HG02970 (cell line): ENCODE measurements around the gene GKAP1.
"Not testable (repeated sequence)": the region's sequence is repeated elsewhere in the genome, so short reads cannot be mapped to it uniquely, and the experiment has no call there.

ENCODE experiments used
- ATAC-seq: cut with Tn5 transposase; IDR thresholded peaks from one replicate; pipeline ENCODE4 v1.9.1; 2021; ENCODE audit warnings: mild to moderate bottlenecking, moderate library complexity, moderate number of reproducible peaks; ENCODE audit not compliant: unreplicated experiment, low FRiP score

The GKAP1 gene

DNA sequence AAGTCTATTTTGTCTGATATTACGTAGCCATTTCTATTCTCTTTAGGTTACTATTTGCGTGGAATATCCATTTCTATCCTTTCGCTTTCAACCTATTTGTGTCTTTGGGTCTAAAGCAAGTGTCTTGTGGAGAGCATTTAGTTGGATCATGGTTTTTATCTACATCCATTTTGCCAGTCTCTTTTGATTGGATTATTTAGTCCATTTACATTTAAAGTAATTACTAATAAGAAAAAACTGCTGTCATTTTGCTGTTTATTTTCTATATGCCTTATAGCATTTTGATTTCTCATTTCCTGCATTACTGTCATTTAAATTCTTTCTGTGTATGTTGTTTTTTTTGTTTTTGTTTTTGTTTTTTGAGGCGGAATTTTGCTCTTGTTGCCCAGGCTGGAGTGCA, 83.8 kb downstream of the GKAP1 start:
- ATAC-seq = no peak

DNA sequence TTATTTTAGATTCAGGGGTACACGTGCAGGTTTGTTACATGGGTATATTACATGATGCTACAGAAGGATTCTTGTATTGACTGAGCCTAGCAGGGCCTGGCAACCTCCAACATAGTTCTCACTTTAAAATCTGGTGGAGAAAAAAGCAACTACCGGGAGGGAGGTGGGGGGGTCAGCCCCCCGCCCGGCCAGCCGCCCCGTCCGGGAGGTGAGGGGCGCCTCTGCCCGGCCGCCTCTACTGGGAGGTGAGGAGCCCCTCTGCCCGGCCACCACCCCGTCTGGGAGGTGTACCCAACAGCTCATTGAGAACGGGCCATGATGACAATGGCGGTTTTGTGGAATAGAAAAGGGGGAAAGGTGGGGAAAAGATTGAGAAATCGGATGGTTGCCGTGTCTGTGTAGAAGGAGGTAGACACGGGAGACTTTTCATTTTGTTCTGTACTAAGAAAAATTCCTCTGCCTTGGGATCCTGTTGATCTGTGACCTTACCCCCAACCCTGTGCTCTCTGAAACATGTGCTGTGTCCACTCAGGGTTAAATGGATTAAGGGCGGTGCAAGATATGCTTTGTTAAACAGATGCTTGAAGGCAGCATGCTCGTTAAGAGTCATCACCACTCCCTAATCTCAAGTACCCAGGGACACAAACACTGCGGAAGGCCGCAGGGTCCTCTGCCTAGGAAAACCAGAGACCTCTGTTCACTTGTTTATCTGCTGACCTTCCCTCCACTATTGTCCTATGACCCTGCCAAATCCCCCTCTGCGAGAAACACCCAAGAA, 88.8 kb downstream of the GKAP1 start:
- not testable (repeated sequence) for ATAC-seq

DNA sequence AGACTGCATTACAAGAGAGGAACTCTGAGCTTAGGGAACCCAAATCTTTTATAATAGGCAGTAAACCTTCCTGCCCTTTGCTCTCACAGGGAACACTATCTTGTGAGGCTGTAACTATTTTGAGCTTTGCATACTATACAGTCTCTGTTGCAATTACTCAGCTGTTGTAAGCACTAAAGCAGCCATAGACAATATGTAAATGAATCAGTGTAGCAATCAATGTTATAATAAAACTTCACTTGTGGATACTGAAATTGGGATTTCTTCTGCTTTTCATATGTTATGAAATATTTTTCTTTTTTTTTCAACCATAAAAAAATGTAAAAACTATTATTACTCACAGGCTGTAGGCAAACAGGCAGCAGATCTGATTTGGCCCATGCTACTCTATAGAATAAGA, 93.1 kb downstream of the GKAP1 start:
- ATAC-seq = no peak

DNA sequence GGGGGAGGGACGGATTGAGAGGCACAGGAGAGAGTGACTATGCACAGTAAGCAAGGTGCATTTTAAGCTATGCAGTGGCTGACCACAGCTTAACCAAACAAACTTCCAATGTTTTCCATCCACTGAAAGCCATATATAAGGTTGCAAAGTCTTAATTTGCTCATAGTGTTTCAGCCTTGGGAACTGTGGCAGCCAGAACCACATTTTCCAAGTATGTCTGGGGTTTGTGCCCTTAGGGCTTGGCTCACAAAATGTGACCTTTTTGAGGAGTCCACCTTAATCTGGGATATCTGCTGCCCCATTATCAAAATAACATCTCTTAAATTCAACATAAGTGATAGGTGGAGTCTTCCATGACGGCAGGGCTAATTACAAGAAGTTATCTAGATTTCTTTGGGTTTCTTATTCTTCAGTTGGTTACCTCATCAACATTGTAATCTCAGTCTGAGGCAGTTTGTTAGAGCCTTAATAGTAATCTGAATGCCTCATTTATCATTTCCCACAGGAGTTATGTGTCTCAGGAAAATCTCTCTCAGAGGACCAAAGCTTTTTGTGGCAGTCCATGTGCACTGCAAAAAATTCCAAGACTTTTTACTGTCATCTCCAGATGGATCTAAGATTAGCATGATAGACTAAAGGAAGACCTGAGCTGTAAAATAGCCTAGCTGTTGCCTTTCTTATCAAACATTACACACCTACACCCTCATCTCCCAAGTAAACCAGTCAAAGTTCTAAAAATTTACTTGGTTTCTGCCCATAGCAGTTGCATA, 94.7 kb downstream of the GKAP1 start:
- no peak for ATAC-seq

DNA sequence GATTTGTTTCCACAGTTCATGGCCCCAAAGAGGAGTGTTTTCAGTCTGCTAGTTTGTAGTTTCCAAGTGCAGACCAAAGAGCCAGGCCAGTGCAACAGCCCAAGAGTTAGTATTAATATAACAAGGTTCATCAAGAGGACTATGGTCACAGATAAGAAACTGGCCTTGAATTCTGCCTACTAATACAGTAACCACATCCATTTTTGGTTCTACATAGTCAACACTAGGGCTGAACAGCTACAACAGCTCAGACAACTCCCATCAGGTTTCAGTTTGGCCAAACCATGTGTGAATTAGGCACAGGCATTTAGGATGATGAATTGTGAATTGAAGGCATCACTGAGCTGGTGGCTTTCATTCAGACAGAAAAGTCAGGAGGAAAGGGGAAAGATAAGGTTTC, 96.1 kb downstream of the GKAP1 start:
- no peak for ATAC-seq

DNA sequence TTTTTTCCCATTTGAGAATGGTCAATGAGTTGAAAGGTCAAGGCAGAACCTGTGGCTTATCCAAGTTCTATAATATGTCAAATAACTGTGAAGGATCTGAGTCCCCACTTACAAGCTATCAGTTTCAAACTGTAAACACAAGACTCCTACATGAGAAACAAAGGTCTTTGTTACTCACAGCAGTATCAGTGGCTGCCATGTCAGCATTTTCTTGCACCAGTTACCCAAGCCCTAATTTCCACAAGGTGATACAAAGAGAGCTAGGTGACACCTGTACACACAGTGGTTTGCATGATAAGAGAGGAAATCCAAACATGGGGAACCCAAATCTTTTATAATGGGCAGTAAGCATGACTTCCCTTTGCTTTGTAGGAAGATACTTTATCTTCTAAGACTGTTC, 101.8 kb downstream of the GKAP1 start:
- no peak for ATAC-seq

DNA sequence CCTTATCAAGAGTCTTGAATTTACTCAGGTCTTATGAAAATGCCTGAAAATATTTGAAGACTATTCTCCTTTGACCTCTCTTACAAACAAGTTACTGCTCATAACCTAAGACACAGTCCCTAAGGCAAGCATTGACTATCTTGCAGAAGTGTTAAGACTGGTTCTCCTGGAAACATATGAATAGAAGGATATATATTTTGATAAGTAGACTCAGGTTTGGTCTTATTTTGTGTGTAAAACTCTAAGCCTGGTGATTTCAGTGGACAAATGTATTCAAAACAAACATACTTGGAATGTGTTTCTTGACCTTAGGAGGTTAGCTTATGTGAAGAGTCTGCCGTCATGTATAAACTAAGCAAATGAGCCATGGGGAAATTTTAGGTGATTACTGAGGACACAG, 102.3 kb downstream of the GKAP1 start:
- ATAC-seq = no peak

DNA sequence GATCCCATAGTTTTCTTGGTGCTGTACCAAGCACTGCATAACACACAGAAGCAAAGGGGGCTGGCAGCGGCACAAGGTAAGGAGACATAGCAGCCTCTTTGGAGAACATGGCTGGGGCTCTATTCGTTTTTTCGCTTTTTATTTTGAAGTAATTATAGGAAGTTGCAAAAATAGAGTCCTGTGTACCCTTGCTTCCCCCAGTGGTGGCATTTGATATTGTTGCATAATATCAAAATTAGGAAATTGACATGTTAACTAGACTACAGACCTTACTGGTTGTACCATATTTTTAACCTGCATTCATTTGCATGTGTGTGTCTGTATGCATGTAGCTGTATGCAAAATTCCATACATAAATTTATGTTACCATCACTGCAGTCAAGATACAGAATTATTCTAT, 103.2 kb downstream of the GKAP1 start:
- no peak for ATAC-seq

DNA sequence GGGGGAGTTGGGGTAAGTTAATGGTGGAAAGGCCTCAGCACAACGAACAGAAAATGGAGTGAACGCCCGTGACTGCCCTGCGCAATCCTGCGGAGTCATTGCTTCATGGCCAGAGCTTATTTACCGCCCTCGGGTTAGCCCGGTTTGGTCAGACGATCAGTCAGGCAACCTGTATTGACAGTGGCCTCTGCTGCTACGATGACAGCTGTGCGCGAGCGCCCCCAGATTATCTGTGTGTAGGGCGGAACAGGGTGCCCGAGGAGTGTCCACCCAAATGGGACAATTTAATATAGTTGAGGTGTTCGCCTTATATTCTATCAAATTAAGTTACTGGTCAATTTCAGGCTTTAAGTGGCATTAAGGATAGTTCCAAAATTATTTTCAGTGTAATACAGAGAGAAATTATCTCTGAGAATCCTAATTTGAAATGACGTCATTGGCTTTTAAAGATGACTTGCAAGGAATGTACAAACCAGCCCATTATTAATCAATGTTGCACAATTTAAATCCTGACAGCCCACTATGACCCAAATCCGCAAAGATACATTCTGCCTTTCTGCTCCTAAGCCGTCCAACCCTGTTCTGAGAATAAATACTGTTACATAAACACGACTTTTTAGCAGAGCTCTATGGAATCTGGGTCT, 108.9 kb downstream of the GKAP1 start:
- peak; percentile 43 for ATAC-seq

DNA sequence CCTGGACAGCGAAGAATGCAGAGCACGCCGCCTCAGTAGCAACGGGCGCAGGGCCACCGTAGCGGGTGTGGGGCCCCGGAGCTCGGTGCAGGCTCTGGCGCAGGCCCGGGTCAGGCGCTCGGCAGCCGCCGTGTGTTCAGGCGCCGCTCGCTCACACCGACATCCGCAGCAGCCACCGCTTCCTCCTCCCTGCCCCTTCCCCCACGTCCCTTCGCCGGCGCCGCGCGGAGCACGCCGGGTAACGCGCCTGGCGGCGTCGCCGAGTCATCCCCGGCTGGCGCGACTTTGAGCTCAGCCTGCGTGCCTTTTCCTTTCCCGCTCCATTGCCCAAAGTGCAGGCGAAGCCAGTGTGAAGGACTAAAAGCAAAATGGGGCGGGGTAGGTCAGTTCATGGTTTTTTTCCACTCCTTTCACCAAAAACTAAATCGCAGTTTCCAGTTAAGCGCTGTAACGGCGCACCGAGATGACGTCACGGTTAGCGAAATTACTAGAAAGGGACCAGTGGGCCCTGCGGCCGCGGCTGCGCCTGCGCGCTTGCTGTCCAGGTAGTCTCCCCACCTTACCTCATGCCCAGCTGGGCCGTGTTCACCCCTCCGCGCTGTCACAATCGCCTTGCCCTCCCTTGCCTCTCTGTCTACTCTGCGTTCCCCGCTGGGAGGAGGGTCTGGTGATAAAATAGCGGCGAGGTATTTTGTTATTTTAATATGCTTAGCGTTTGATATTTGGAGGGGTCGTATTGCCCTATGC, 109.6 kb downstream of the GKAP1 start, which contains the start of gene UBQLN1:
Gene UBQLN1 (minus strand): TSS at position 191 of the 747 bp plus-strand sequence. CDS start 279 bp downstream, outside the sequence.
- ATAC-seq = peak; percentile 83

DNA sequence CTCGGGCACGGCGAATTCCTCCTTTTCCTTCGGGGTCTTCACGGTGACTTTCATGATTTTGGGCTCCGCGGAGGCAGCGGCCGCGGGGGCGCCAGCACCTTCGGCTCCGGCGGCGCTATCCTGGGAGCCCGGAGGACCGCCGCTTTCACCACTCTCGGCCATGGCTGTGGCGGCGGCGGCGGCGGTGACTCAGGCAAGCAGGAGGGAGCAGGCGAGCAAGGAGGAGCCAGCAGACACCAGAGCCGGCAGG, 110.1 kb downstream of the GKAP1 start:
- peak; percentile 33 for ATAC-seq

DNA sequence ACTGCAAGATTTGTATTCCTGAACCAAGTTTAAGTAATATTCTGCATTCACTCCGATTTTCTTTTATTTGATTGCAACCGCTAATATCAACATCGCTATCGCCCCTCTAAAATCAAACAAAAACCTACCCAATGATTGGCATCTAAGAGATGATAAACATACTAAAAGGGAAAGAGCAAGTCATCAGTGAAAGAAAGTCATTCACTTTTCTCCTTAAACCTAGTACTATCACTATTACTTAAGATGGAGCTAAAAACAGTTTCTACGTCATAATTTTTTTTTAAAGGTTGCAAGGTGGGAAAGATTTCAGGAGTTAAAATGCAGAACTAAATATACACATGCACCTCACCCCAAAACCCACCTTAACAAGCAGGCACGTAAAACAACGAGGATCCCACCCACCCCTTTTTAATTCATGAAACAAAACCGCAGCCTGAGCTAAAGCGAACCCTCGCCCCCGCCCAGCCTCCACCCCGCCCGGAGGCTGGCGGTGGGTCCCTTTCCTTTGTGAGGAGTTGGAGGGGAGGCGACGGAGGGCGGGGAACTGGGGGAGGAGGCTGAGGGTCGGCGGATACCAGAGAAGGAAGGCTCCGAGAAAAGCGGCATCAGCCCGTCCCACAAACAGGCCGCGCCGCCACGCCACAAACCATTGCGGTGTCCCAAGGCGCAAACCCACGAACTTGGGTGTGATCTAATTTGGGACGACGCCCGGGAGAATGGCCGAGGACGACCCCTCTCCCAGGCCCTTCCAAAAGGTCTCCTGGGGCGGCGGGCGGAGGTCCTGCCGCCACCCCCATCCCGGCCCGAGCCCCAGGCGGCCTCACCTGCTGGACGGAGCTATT, 110.7 kb downstream of the GKAP1 start:
- ATAC-seq = peak; percentile 7

DNA sequence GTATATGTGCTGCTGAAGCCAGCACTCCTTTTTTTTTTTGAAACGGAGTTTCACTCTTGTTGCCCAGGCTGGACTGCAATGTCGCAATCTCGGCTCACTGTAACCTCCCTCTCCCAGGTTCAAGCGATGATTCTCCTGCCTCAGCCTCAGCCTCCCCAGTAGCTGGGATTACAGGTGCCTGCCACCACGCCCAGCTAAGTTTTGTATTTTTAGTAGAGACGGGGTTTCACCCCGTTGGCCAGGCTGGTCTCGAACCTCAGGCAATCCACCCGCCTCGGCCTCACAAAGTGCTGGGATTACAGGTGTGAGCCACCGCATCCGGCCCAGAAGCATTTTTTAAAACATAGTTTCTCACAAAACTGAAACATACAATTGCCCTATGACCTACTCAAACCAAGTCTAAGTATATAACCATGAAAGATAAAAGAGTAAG, 112.3 kb downstream of the GKAP1 start:
- ATAC-seq = not testable (repeated sequence)

DNA sequence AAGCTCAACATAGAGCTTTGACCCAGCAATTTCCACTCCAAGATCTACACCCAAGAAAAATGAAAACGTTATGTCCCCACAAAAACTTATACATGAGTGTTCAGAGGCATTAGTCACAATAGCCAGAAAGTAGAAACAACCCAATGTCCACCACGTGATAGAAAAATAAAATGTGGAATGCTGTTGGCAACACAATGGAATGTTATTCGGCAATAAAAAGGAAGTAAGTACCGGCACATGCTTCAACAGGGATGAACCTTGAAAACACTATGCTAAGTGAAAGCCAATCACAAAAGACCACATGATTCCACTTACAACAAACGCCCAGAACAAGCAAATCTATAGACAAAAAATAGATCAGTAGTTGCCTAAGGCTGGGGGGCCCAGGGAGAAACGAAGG, 115.8 kb downstream of the GKAP1 start:
- ATAC-seq = no peak

DNA sequence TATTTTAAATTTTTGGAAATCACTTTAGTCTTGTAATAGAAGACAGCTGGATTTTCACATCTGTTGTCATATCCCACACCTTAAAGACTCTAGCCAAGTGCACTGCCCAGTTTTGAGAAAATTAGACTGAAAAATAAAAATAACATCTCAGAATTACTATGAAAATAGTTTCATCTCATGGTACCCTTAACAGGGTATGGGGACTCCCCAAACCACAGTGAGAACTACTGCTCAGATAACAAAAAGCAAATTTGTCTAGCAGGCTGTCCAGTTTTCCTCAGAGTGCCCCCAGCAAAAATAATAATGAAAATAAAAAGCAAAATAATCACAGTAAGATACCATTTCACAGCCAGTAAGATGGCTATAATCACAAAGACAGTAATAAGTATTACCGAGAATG, 116.3 kb downstream of the GKAP1 start:
- no peak for ATAC-seq

DNA sequence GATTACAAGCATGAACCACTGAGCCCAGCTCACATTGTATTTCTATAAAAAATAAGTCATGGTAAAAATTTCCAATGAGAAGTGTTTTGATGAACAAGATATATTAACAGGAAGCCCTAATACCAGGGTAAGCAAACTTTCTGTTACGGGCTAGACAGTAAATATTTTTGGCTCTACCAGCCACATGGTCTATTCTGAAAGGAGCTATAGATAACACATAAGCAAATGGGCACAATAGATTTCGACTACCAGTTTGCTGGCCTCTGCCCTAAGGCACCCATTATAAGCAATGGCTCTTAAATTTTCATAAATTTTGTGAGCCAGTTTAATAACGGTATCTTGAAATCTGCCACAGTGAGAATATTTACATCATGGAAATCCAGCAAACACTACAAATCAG, 118.0 kb downstream of the GKAP1 start:
- no peak for ATAC-seq

DNA sequence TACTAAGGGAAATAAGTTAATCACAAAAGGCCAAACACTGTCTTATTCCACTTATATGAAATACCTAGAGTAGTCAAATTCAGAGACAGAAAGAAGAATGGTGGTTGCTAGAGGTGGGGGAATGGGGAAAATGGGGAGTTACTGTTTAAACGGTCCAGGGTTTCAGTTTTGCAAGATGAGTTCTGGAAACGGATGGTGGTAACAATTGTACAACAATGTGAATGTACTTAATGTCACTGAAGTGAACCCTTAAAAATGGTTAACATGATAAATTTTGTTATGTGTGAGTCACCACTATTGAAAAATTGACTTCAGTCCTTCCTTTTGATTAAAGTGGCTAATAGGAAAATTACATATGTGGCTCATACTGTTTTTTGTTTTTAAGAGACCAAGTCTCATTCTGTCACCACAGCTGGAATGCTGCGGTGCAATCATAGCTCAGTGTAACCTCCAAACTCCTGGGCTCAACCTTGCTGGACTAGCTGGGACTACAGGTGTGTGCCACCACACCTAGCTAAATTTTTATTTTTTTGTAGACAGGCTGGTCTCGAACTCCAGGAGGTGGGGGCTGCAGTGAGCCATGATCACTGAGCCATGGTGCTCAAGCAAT, 118.5 kb downstream of the GKAP1 start:
- no peak for ATAC-seq

DNA sequence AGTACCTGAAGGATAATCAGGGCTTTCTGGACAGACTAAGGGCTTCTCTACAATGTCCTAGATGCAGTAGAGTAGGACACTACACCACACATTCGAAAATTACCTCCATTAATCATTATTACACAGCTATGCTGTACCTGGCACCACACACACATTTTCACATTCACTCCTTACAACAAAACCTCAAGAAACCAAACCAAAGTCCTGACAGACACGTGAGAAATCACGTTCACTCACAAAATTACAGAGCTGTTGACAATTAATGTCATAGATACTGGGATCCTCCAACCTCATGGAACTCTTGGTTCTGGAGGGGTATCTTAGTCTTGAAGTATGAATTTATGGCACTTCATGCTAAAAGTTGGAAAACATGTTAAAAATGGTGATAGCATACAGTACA, 126.1 kb downstream of the GKAP1 start:
- ATAC-seq = no peak
